Mesodermal cell (in vitro differentiated cells): Measurements from ENCODE around the gene SYNE4. TPM values are rescaled to one million over a fixed set of nuclear protein-coding genes. Genes with fewer than 3 reads are reported as not detected.

Source experiments
- H3K27ac ChIP-seq: 2 replicates; pipeline ENCODE4 v1.7.0; 2013; ENCODE audit warnings: mild to moderate bottlenecking, low read depth, low read length, moderate library complexity; ENCODE audit not compliant: severe bottlenecking
- H3K36me3 ChIP-seq: 2 replicates; pipeline ENCODE4 v1.7.1; 2013; ENCODE audit warnings: mild to moderate bottlenecking, low read length, moderate library complexity; ENCODE audit not compliant: control insufficient read depth, insufficient read depth
- H3K4me1 ChIP-seq: one replicate; pipeline ENCODE4 v1.7.1; 2013; ENCODE audit warnings: mild to moderate bottlenecking, low read length; ENCODE audit not compliant: insufficient read depth, control insufficient read depth, poor library complexity, severe bottlenecking
- H3K4me3 ChIP-seq: 2 replicates; pipeline ENCODE4 v1.7.0; 2013; ENCODE audit warnings: low read length, control low read depth, mild to moderate bottlenecking; ENCODE audit not compliant: insufficient read depth, poor library complexity, severe bottlenecking; ENCODE audit errors: extremely low read depth
- H3K9me3 ChIP-seq: 2 replicates; pipeline ENCODE4 v1.7.1; 2013; ENCODE audit warnings: mild to moderate bottlenecking, low read length, moderate library complexity; ENCODE audit not compliant: control insufficient read depth
- WGBS, 2 experiments: methylation state at CpG; one replicate each; pipeline ENCODE4 v1.1.5; 2013; ENCODE audit warnings: missing lambda C conversion rate in 2 of 2; ENCODE audit not compliant: insufficient coverage in 2 of 2; 5-methylcytosine and 5-hydroxymethylcytosine counted together
- polyA plus RNA-seq, 2 experiments: library from polyadenylated mRNA; stranded (reverse); fragments of 50-300 nt; gene quantifications; one replicate each; pipeline ENCODE4 v1.2.3, GENCODE V29; 2013

The SYNE4 gene, protein sequence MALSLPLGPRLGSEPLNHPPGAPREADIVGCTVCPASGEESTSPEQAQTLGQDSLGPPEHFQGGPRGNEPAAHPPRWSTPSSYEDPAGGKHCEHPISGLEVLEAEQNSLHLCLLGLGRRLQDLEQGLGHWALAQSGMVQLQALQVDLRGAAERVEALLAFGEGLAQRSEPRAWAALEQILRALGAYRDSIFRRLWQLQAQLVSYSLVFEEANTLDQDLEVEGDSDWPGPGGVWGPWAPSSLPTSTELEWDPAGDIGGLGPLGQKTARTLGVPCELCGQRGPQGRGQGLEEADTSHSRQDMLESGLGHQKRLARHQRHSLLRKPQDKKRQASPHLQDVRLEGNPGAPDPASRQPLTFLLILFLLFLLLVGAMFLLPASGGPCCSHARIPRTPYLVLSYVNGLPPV
- polyA plus RNA-seq (2013, experiment 1 of 2) = 1.00 TPM
- polyA plus RNA-seq (2013, experiment 2 of 2) = 0.66 TPM

DNA sequence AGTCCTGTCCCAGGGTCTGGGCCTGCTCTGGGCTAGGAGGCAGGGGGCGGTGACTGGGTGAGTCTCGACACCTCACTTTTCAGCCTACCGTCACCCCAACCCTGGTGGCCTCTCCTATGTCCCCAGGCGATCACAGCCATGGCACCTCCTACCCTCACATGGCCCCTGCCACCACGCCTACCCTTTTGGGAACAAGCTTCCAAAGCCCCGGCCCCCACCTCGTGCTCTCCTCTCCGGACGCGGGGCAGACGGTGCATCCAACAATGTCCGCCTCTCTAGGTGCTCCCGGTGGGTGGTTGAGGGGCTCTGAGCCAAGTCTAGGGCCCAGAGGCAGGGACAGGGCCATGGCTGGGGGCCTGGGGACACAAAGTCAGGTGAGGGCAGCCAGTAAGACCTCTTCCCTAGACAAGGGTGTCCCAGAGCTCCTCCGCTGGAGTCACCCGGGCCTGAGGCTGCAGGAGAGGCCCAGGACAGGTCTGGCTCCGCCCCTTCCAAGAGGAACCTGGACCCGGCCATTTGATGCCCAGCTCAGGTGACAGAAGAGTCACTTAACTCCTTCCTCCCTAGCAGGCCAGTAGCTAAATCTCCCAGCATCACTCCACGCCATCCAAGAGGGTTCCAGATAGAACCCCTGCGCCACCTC is at the start of gene SYNE4:
TSS of gene SYNE4 (minus strand) at position 478 of the 643 bp plus-strand sequence. CDS start at position 346, 132 bp downstream.
- Histone ChIP-seq H3K27ac (no peak within 1 kb of the TSS), H3K4me1 (peaks cover 5% of the 10 kb centered on the region), H3K4me3 (peak within 1 kb of the TSS; percentile 19), H3K9me3 (no peaks in the 10 kb centered on the region), H3K36me3 (no peaks in the 10 kb centered on the region)
- 67 to 76% methylated on average over 16 to 19 of the region's 19 CpGs for WGBS, 2 experiments

GRCh38 chr19:36054733-36055686 is 46.4 kb upstream of the SYNE4 start, which contains the start of gene WDR62:
Gene WDR62, plus strand, starts transcription at chr19:36054897. Its CDS starts 75 bp downstream, at chr19:36054972.
- H3K4me3 ChIP-seq = peak within 1 kb of the TSS; percentile 83
- H3K4me1 ChIP-seq = peaks cover 9% of the 10 kb centered on the region
- H3K36me3 ChIP-seq = peaks cover 27% of the 10 kb centered on the region
- no peaks in the 10 kb centered on the region for H3K9me3 ChIP-seq
- H3K27ac ChIP-seq = peak within 1 kb of the TSS; percentile 96
- WGBS, 2 experiments = 0% methylated on average over 49 to 59 of the region's 76 CpGs

DNA sequence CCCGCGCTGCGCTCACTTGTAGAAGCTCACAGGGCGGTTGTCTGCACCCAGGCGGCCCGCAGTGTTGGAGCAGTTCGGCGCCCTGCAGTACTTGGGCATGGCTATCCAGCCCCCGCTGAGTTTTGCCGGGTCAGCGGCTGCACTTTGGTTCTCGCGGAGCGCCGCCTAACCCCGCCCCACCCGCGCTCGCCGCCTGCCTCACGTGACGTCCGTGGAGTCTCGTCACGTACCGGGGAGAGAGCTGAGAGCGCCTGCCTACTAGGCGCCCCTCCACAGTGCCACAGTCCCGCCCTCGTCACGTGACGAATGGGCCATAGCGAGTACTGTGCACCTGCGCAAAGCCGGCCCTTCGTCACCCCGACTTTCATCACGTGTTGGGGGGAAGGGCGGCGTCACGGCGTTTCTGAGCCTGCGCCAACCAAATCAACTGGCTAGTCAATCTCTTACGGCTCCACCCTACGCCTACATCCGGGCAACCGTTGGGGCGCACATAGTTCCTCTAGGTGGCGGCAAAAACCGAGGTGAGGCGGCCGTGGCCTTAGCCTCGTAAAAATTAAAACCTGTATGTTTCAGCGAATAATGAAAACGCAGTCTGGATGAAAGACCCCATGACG is 45.6 kb upstream of the SYNE4 start, which contains the start of gene THAP8:
TSS of gene THAP8 (minus strand) at position 167 of the 614 bp plus-strand sequence. CDS start at position 99, 68 bp downstream.
- peaks cover 19% of the 10 kb centered on the region for H3K36me3 ChIP-seq
- H3K9me3 ChIP-seq = no peaks in the 10 kb centered on the region
- H3K4me1 ChIP-seq = peaks cover 9% of the 10 kb centered on the region
- peak within 1 kb of the TSS; percentile 96 for H3K27ac ChIP-seq
- H3K4me3 ChIP-seq = peak within 1 kb of the TSS; percentile 83
- 0 to 1% methylated on average over 46 to 52 of the region's 56 CpGs for WGBS, 2 experiments

DNA sequence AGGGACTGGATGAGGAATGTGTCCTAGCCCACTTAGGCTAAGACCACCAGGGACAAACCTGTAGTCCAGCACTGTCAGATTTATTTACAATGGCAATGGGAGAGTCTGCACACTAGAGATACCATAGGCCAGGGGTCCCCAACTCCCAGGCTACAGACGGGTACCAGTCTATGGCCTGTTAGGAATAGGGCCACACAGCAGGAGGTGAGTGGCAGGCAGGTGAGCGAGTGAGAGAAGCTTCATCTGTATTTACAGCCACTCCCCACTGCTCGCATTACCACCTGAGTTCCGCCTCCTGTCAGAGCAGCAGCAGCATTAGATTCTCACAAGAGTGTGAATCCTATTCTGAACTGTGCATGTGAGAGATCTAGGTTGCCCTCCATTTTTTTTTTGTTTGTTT is 43.0 kb upstream of the SYNE4 start:
- Histone ChIP-seq H3K4me3 (no peak overlapping the region), H3K4me1 (peaks cover 9% of the 10 kb centered on the region), H3K36me3 (no peaks in the 10 kb centered on the region), H3K9me3 (no peaks in the 10 kb centered on the region), H3K27ac (no peak overlapping the region)
- 20 to 83% methylated on average over 1 to 4 of the region's 4 CpGs for WGBS, 2 experiments

GRCh38 chr19:36051236-36051635 is 42.6 kb upstream of the SYNE4 start:
- Histone ChIP-seq H3K4me3 (no peak overlapping the region), H3K9me3 (no peaks in the 10 kb centered on the region), H3K36me3 (no peaks in the 10 kb centered on the region), H3K4me1 (peaks cover 7% of the 10 kb centered on the region), H3K27ac (no peak overlapping the region)
- WGBS, 2 experiments = 12 to 54% methylated on average over 2 to 3 of the region's 3 CpGs

- Histone ChIP-seq H3K27ac (no peak overlapping the region), H3K36me3 (no peaks in the 10 kb centered on the region), H3K4me1 (no peaks in the 10 kb centered on the region), H3K4me3 (no peak overlapping the region), H3K9me3 (no peaks in the 10 kb centered on the region)
- WGBS, 2 experiments = 96 to 100% methylated on average over 1 to 3 of the region's 4 CpGs
Observed at GRCh38 chr19:36049080-36049698, 40.6 kb upstream of the SYNE4 start.

DNA sequence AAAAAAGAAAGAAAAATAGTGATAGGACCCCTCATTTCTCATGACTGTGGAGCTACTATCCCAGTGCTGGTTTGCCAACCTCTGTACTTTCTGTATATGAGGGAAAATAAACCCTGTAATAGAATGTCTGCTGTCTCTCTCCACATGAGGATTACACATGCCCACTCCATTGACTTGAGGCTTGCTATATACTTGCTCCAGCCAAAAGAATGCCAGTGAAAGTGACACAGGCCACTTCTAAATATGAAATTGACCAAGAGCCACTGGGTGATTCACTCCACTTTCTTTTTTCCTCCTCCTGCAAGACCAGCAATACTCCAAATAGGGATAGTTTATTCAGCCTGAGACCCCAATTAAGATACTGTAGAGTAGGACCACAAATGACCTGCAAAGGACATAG is 39.2 kb upstream of the SYNE4 start:
- H3K27ac ChIP-seq = no peak overlapping the region
- H3K4me1 ChIP-seq = no peaks in the 10 kb centered on the region
- no peaks in the 10 kb centered on the region for H3K36me3 ChIP-seq

DNA sequence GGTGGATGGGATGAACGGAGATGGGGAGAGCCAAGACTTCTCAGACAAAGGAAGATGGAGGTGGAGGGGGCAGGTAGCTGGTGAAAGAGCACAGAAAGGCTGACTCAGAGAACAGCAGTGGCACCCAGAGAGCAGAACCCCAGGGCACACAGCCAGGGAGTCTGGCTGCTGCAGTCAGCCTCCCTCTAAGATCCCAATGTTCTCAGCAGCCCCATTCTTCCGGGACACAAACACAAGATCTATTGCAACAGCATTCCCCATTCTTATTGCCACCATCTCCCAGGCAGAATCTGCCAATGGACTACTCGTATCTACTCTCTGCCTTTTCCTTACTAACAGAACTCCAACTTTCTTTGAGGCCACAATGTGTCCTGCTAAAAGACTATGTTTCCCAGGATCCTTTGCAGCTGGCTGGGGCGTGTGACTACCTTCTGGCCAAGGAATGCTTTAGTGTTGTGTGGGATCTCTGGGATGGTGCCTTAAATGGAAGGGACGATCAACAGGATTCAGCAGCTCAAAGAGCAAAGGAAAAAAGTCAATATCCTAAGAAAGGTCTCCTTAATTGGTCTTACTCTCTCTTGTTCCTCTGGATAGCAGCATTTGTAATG is 37.9 kb upstream of the SYNE4 start:
- 90 to 93% methylated on average over 4 to 5 of the region's 5 CpGs for WGBS, 2 experiments
- no peaks in the 10 kb centered on the region for H3K36me3 ChIP-seq
- no peaks in the 10 kb centered on the region for H3K9me3 ChIP-seq
- peaks cover 6% of the 10 kb centered on the region for H3K4me1 ChIP-seq
- H3K4me3 ChIP-seq = no peak overlapping the region
- H3K27ac ChIP-seq = no peak overlapping the region

More for the DNA sequence above, 39.2 kb upstream of the SYNE4 start:
- H3K4me3 ChIP-seq = no peak overlapping the region
- no peaks in the 10 kb centered on the region for H3K9me3 ChIP-seq

DNA sequence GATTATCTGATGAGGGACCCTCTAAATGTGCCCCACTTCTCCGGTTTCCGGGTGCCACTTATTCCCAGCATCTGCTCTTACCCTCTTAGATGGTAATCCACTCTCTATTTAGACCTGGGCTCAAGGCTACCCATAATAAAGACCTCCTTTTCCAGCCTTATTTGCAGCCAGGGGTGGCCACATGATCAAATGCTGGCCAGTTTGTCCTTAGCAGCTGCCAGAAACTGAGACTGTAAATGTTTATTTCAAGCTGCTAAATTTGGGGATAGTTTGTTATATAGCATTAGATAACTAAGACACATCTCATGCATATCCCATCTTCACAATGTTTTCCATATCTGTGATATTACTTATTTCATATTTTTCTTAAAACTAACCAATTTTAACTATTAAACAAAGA is 35.3 kb upstream of the SYNE4 start:
- Histone ChIP-seq H3K4me1 (peaks cover 12% of the 10 kb centered on the region), H3K4me3 (no peak overlapping the region), H3K27ac (no peak overlapping the region), H3K36me3 (peaks cover 4% of the 10 kb centered on the region), H3K9me3 (no peaks in the 10 kb centered on the region)
- 100% methylated on average over 2 of the region's 2 CpGs; no CpG with 5 or more reads in 1 of the 2 experiments for WGBS, 2 experiments
